Activated naive CD4-positive, alpha-beta T cell treated with anti-CD3 and anti-CD28 coated beads, Interleukin-2, amount 10 ng/mL, durations not matched to agents 7 days and 5 days (primary cell): ENCODE data around the gene EEF2K.

Experiments used
- CTCF ChIA-PET: fragments of 350-600 bp; sonication (Branson Sonifier 250); formaldehyde crosslinking; loops from one replicate; lab custom pipeline; 2021; ENCODE audit warnings: antibody characterized with exemption; lab: Charles Lee
- DNase-seq: peaks from one replicate; pipeline ENCODE4 v3.0.0-alpha.2; 2020
- H3K27ac Mint-ChIP-seq: one replicate; pipeline ENCODE4 v1.8.0; 2021; ENCODE audit warnings: mild to moderate bottlenecking, moderate library complexity, mixed read lengths
- H3K27me3 Mint-ChIP-seq: one replicate; pipeline ENCODE4 v1.8.0; 2021; ENCODE audit warnings: mild to moderate bottlenecking, mixed read lengths
- H3K36me3 Mint-ChIP-seq: one replicate; pipeline ENCODE4 v1.8.0; 2021; ENCODE audit warnings: mixed read lengths
- H3K4me1 Mint-ChIP-seq: one replicate; pipeline ENCODE4 v1.8.0; 2021; ENCODE audit warnings: mixed read lengths
- H3K4me3 Mint-ChIP-seq: one replicate; pipeline ENCODE4 v1.8.0; 2021; ENCODE audit warnings: mild to moderate bottlenecking, moderate library complexity, mixed read lengths
- H3K9me3 Mint-ChIP-seq: one replicate; pipeline ENCODE4 v1.8.0; 2021; ENCODE audit warnings: mixed read lengths

The EEF2K gene

GRCh38 chr16:22260490-22260889 lies 54.4 kb downstream of the EEF2K start:
- H3K4me1 Mint-ChIP-seq: peaks cover 36% of the 10 kb centered on the region
- DNase-seq: no peak
- H3K36me3 Mint-ChIP-seq: peaks cover 51% of the 10 kb centered on the region
- H3K9me3 Mint-ChIP-seq: no peaks in the 10 kb centered on the region
- H3K27me3 Mint-ChIP-seq: no peaks in the 10 kb centered on the region
- CTCF ChIA-PET: interaction anchor here (0.9 kb wide), 1 partner anchor 19 kb away, joined by 3 read pairs; no protein-coding TSS in a partner anchor
- no peak overlapping the region for H3K4me3 Mint-ChIP-seq
- H3K27ac Mint-ChIP-seq: no peak overlapping the region

GRCh38 chr16:22262460-22262859 lies 56.4 kb downstream of the EEF2K start:
- Mint-ChIP-seq H3K4me3 (no peak overlapping the region), H3K9me3 (no peaks in the 10 kb centered on the region), H3K27me3 (no peaks in the 10 kb centered on the region), H3K36me3 (peaks cover 50% of the 10 kb centered on the region), H3K4me1 (peaks cover 40% of the 10 kb centered on the region), H3K27ac (peak overlapping the region; percentile 67)
- CTCF ChIA-PET: interaction anchor here (1.0 to 1.8 kb wide), 2 partner anchors 22 to 43 kb away, joined by 3 to 4 read pairs; no protein-coding TSS in a partner anchor
- no peak for DNase-seq

- CTCF ChIA-PET: interaction anchor here (1.1 kb wide), 1 partner anchor 60 kb away, joined by 4 read pairs; no protein-coding TSS in a partner anchor
- Mint-ChIP-seq H3K4me1 (peaks cover 40% of the 10 kb centered on the region), H3K36me3 (peaks cover 41% of the 10 kb centered on the region), H3K27ac (peak overlapping the region; percentile 46), H3K4me3 (no peak overlapping the region), H3K27me3 (no peaks in the 10 kb centered on the region), H3K9me3 (no peaks in the 10 kb centered on the region)
- peak; percentile 53 for DNase-seq
Observed at GRCh38 chr16:22264786-22265185, 58.7 kb downstream of the EEF2K start.

GRCh38 chr16:22265351-22265750 lies 59.3 kb downstream of the EEF2K start:
- Mint-ChIP-seq H3K36me3 (peaks cover 37% of the 10 kb centered on the region), H3K4me3 (no peak overlapping the region), H3K27ac (no peak overlapping the region), H3K27me3 (no peaks in the 10 kb centered on the region), H3K9me3 (no peaks in the 10 kb centered on the region), H3K4me1 (peaks cover 41% of the 10 kb centered on the region)
- no peak for DNase-seq
- CTCF ChIA-PET: interaction anchor here (1.1 kb wide), 1 partner anchor 61 kb away, joined by 4 read pairs; no protein-coding TSS in a partner anchor

- DNase-seq: no peak
- H3K4me1 Mint-ChIP-seq: peaks cover 41% of the 10 kb centered on the region
- H3K27ac Mint-ChIP-seq: peak overlapping the region; percentile 64
- H3K9me3 Mint-ChIP-seq: no peaks in the 10 kb centered on the region
- no peaks in the 10 kb centered on the region for H3K27me3 Mint-ChIP-seq
- peaks cover 32% of the 10 kb centered on the region for H3K36me3 Mint-ChIP-seq
- CTCF ChIA-PET: no interaction called here
- H3K4me3 Mint-ChIP-seq: no peak overlapping the region
Observed at GRCh38 chr16:22266546-22266945, 60.5 kb downstream of the EEF2K start.

GRCh38 chr16:22267764-22268163 lies 61.7 kb downstream of the EEF2K start:
- H3K27me3 Mint-ChIP-seq: no peaks in the 10 kb centered on the region
- peaks cover 31% of the 10 kb centered on the region for H3K4me1 Mint-ChIP-seq
- no peak for DNase-seq
- CTCF ChIA-PET: no interaction called here
- no peaks in the 10 kb centered on the region for H3K9me3 Mint-ChIP-seq
- H3K36me3 Mint-ChIP-seq: peaks cover 38% of the 10 kb centered on the region
- H3K27ac Mint-ChIP-seq: no peak overlapping the region
- no peak overlapping the region for H3K4me3 Mint-ChIP-seq

- Mint-ChIP-seq H3K27me3 (no peaks in the 10 kb centered on the region), H3K36me3 (peaks cover 36% of the 10 kb centered on the region), H3K4me3 (no peak overlapping the region), H3K4me1 (peaks cover 8% of the 10 kb centered on the region), H3K27ac (peak overlapping the region; percentile 29), H3K9me3 (no peaks in the 10 kb centered on the region)
- CTCF ChIA-PET: interaction anchor here (0.8 to 1.0 kb wide), 2 partner anchors 60 to 74 kb away, joined by 3 to 6 read pairs; no protein-coding TSS in a partner anchor
- DNase-seq: no peak
Observed at GRCh38 chr16:22270525-22270924, 64.4 kb downstream of the EEF2K start.

GRCh38 chr16:22272870-22273650 lies 67.0 kb downstream of the EEF2K start:
- Mint-ChIP-seq H3K27ac (no peak overlapping the region), H3K4me3 (no peak overlapping the region), H3K9me3 (no peaks in the 10 kb centered on the region), H3K4me1 (peaks cover 4% of the 10 kb centered on the region), H3K27me3 (no peaks in the 10 kb centered on the region), H3K36me3 (peaks cover 31% of the 10 kb centered on the region)
- DNase-seq: no peak
- CTCF ChIA-PET: interaction anchor here (2.1 kb wide), 1 partner anchor 27 kb away, joined by 5 read pairs; no protein-coding TSS in a partner anchor

GRCh38 chr16:22274916-22275315 lies 68.8 kb downstream of the EEF2K start:
- peaks cover 24% of the 10 kb centered on the region for H3K36me3 Mint-ChIP-seq
- no peaks in the 10 kb centered on the region for H3K9me3 Mint-ChIP-seq
- no peak overlapping the region for H3K4me3 Mint-ChIP-seq
- H3K4me1 Mint-ChIP-seq: peaks cover 4% of the 10 kb centered on the region
- no peak overlapping the region for H3K27ac Mint-ChIP-seq
- CTCF ChIA-PET: no interaction called here
- no peak for DNase-seq
- H3K27me3 Mint-ChIP-seq: no peaks in the 10 kb centered on the region

- no peak overlapping the region for H3K4me3 Mint-ChIP-seq
Observed at GRCh38 chr16:22278441-22279230, 72.6 kb downstream of the EEF2K start.

GRCh38 chr16:22282254-22282892 lies 76.3 kb downstream of the EEF2K start:
- no peaks in the 10 kb centered on the region for H3K9me3 Mint-ChIP-seq
- CTCF ChIA-PET: interaction anchor here (0.6 to 1.4 kb wide), 2 partner anchors 76 to 152 kb away, joined by 3 read pairs; partner anchors contain the start of gene EEF2K
- H3K27me3 Mint-ChIP-seq: no peaks in the 10 kb centered on the region
- peaks cover 44% of the 10 kb centered on the region for H3K36me3 Mint-ChIP-seq
- H3K27ac Mint-ChIP-seq: no peak overlapping the region
- H3K4me1 Mint-ChIP-seq: no peaks in the 10 kb centered on the region
- no peak overlapping the region for H3K4me3 Mint-ChIP-seq
- DNase-seq: no peak

More at GRCh38 chr16:22278441-22279230, 72.6 kb downstream of the EEF2K start:
- Mint-ChIP-seq H3K36me3 (peaks cover 30% of the 10 kb centered on the region), H3K4me1 (no peaks in the 10 kb centered on the region), H3K9me3 (no peaks in the 10 kb centered on the region), H3K27ac (no peak overlapping the region), H3K27me3 (no peaks in the 10 kb centered on the region)
- DNase-seq: no peak
- CTCF ChIA-PET: no interaction called here

GRCh38 chr16:22284637-22285036 lies 78.6 kb downstream of the EEF2K start:
- H3K9me3 Mint-ChIP-seq: no peaks in the 10 kb centered on the region
- CTCF ChIA-PET: no interaction called here
- no peak for DNase-seq
- no peak overlapping the region for H3K4me3 Mint-ChIP-seq
- no peaks in the 10 kb centered on the region for H3K27me3 Mint-ChIP-seq
- no peaks in the 10 kb centered on the region for H3K4me1 Mint-ChIP-seq
- peaks cover 41% of the 10 kb centered on the region for H3K36me3 Mint-ChIP-seq
- H3K27ac Mint-ChIP-seq: no peak overlapping the region

GRCh38 chr16:22285080-22285479 lies 79.0 kb downstream of the EEF2K start:
- Mint-ChIP-seq H3K27me3 (no peaks in the 10 kb centered on the region), H3K36me3 (peaks cover 37% of the 10 kb centered on the region), H3K4me3 (no peak overlapping the region), H3K4me1 (no peaks in the 10 kb centered on the region), H3K9me3 (no peaks in the 10 kb centered on the region), H3K27ac (no peak overlapping the region)
- CTCF ChIA-PET: no interaction called here
- DNase-seq: no peak

GRCh38 chr16:22291020-22291419 lies 84.9 kb downstream of the EEF2K start:
- peaks cover 1% of the 10 kb centered on the region for H3K4me1 Mint-ChIP-seq
- DNase-seq: no peak
- H3K4me3 Mint-ChIP-seq: no peak overlapping the region
- H3K27ac Mint-ChIP-seq: no peak overlapping the region
- H3K36me3 Mint-ChIP-seq: peaks cover 2% of the 10 kb centered on the region
- peaks cover 7% of the 10 kb centered on the region for H3K27me3 Mint-ChIP-seq
- H3K9me3 Mint-ChIP-seq: no peaks in the 10 kb centered on the region
- CTCF ChIA-PET: no interaction called here
